GM04504 (cell line): ENCODE data around the gene FRMD3.

ENCODE experiments used
- DNase-seq: peaks from one replicate; pipeline ENCODE4 v3.0.0-alpha.2; 2012; ENCODE audit warnings: low read depth

The FRMD3 gene

DNA sequence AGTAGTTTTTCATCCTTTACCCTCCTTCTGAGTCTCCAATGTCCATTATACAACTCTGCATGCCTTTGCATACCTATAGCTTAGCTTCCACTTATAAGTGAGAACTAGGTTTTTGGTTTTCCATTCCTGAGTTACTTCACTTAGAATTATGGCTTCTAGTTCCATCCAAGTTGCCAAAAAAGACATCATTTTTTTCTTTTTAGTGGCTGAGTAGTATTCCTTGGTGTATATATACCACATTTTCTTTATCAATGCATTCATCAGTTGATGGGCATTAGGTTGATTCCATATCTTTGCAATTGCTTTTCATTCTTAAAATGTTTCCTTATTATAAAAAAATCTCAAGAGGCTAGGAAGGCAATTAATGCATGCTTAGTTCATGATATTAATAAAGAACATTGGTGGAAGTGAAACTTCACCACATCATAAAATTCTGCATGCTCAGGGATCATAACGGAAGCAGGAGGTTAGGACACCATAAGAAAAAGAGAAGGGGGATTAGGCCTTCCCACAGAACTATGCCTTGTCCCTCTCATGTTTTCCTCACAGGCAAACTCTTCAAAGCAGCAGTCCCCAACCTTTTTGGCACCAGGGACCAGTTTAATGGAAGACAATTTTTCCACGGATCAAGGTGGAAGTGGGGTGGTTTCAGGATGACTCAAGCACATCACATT is 105.2 kb downstream of the FRMD3 start:
- DNase-seq, result no peak

DNA sequence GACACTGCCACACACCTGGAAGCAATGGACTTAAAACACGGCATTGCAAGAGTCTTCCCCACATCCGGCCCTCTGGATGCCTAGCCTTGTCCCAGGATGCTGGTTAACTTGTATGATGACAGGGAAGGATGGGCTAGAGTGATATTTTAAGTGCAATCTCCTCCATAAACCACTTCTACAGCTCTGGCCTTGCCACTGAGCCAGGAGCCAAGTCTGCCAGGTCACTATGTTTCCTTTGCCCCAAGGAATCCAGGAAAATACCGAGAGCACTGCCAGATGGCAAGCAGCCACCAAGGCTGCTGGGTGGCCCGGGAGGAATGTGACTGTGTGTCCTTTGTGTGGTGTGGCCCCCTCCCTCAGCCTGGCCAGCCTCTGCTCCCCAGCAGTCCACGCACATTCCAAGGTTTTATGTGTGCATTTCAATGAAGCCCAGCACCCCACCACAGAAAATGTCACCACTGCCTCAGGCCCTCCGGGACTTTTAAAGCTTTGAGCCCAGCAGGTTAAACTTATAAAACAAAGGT is 106.0 kb downstream of the FRMD3 start:
- peak; percentile 66 for DNase-seq

- DNase-seq, result no peak
Observed at GRCh38 chr9:83431101-83432060, 106.8 kb downstream of the FRMD3 start.

DNA sequence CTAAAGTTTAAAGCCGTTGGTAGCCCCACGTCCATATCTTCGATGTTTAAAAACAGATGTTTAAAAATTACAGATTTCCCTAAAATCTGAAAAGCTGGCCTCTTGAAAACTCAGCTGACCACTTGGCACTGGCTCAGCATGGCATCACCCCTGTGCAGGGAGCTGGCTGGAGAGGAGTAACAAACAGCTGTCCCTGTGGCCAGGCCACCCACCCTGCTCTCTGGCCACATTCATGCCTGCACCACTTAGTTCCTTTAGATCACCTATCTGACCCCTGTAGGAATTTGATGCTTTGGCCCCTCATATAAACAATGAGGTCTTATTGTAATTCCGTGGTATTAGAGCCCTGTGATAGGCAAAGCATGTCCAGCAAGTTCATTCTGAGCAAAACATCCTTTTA is 107.5 kb downstream of the FRMD3 start:
- DNase-seq, result no peak

- DNase-seq, result no peak
Observed at GRCh38 chr9:83429229-83429628, 109.0 kb downstream of the FRMD3 start.

DNA sequence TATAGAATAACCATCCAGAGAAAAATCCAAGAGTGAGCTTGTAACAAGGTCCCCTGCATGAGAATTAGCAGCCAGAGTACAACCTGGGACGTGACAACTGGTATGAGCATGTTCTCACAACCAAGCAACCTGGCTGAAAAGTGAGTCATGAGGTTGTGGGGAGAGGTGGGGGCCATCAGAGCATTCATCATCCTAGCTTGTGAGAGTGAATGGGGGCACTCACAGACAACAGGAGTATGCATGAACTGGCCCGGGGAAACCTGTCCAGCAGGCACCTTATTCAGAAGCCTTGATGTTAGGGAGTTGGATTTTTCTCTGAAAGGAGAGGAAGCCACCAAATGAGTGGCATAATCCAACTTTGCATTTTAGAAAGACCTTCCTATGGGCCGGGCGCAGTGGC is 113.0 kb downstream of the FRMD3 start:
- DNase-seq, result no peak

GRCh38 chr9:83424831-83425230 is 113.4 kb downstream of the FRMD3 start:
- DNase-seq, result no peak

DNA sequence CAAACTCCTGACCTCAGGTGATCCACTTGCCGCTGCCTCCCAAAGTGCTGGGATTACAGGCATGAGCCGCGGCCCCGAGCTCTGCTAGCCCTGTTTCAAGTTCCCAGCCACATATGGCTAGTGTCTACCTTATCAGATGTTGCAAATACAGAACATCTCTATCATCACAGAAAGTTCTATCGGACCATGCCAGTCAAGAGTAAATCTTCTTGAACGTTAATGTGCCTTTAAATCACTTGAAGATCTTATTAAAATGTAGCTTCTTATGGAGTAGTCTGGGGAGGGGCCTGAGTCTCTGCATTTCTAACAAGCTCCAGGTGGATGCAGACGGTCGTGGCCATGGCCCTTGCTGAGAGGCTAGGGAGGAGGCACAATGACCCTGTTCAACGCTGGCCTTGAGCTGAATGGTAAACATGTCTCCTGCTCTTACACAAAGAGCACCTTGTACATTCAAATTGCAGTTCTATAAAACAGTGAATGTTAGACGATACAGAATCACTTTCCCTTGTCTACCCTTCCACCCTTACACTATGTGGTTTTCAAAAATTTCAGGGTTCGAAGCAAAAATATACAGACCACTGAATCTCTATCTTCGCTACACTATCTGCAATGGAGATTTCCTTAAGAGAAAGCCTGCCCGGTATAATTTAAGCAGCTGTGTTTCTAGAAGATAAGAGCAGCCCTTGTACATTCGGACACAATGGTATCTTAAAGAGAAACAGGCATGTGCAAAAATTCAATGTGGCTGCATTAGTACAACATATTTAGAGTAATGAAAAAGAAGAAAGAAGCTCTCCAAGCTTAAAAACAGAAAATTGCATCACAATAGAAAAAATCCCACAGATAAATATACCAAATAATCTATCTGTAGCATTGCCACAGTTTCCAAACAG is 114.1 kb downstream of the FRMD3 start:
- no peak for DNase-seq

- no peak for DNase-seq
Observed at GRCh38 chr9:83422527-83422926, 115.7 kb downstream of the FRMD3 start.

DNA sequence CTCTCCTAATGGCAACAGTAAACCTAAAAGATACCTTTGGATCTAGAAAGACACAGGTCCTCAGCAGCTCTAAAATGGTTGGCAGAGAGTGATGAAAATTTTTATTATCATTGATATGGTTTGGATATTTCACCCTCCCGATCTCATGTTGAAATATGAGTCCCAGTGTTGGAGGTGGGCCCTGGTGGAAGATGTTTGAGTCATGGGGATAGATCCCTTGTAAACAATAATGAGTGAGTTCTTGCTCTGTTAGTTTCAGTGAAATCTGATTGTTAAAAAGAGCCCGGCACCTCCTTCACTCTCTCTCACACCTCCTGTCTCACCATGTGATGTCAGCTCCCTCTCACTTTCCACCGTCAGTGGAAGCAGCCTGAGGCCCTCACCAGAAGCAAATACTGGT is 117.7 kb downstream of the FRMD3 start:
- DNase-seq, result no peak

- DNase-seq, result no peak
Observed at GRCh38 chr9:83419961-83420360, 118.2 kb downstream of the FRMD3 start.

- DNase-seq, result no peak
Observed at GRCh38 chr9:83418283-83418682, 119.9 kb downstream of the FRMD3 start.

DNA sequence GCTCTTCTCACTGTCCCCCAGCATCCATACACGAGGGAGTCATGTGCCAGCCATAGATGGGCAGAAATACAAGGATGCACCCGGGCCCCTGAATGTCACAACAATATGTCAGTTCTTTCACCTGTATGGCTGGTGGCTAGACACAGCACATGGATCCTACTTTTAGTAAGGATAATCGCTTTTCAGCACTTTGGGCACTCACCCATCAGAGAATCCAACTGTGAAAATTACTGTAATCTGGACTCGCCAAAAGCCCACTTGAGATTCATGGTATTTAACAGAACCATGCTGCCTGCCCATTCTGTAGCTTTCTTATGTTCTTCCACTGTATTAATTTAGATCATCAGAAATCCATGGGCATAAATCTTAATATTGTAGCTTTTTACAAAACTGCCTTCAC is 124.8 kb downstream of the FRMD3 start:
- DNase-seq, result no peak

DNA sequence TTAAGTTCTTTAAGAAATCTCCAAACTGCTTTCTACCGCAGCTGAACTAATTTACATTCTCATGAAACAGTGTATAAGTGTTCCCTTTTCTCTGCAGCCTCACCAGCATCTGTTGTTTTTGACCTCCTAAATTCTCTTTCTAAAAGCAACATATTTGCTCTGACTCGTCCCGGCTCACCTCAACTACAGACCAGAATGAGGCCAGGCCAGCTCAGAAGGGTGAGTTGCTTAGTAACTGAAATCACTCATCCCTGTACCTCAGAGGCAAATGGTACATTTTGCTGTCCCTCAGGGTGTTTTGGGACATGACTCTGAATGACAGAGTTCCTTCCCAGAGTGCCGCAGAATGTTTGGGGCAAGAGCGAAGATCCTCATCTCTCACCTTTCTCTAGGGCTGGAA is 127.5 kb downstream of the FRMD3 start:
- no peak for DNase-seq

DNA sequence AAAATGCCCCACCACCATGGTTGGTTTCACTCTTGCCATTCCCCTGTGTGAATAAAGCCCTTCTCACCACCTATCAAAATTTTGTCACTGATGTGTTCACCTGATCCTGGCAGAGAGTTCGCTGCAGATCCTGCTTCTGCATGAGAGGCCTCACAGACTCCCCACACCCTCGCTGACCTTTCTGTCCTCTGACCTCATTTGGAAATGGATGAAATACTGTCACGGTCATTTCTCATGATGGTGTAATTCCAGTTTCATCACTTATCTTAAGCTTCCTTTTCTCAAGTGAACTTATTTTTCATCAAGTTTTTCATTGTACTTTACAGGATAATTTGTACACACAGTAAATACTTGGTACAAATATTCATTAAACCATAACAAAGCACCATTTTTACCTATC is 131.3 kb downstream of the FRMD3 start:
- no peak for DNase-seq

DNA sequence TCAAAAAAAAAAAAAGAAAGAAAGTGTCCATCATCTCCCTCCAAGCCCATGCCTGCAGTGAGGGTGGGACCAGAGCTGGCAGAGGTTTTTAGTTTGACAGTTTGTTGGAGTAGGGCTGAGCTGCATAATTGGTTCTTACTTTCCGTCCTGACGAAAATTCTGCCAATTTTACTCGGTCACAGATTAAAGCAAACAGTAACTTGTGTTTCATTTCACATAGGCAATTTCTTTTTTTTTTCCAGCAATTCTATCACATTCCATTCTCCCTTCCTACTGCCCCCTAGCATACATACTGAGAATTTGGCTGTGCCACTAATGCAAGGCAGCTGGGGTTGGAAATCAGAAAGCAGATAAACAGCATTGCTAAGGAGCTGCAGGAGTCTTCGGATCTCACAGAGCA is 132.4 kb downstream of the FRMD3 start:
- DNase-seq, result no peak

DNA sequence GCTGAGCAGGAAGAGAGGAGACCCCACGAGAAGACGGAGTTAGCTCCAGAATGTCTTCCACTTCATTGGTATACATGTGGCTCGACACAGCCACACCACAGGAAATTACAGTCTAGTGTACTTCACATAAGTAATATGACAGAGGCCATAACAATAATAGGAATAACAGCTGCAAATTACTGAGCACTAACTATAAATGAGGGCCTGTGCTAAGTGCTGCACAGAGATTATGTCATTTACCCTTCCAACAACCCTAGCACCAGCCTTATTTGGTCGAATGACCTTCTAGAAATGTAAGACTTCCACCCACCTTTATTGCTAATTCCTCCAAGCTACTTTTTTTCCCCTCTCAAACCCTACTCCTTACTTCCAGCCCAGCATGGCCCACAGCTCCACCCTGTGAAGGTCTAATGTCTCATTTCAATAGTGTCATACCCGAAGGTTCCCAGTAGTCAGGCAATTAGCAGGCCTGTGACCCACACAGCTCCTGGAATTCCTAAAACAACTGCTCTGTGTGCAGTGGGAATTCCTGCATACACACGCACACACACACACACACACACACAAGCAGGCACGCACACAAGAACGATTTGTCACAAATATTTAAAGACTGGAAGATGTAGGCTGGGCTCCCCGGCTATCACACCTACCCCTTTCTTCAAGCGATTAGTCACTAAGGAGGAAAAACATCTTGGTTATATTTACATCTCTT is 134.5 kb downstream of the FRMD3 start:
- DNase-seq, result no peak

DNA sequence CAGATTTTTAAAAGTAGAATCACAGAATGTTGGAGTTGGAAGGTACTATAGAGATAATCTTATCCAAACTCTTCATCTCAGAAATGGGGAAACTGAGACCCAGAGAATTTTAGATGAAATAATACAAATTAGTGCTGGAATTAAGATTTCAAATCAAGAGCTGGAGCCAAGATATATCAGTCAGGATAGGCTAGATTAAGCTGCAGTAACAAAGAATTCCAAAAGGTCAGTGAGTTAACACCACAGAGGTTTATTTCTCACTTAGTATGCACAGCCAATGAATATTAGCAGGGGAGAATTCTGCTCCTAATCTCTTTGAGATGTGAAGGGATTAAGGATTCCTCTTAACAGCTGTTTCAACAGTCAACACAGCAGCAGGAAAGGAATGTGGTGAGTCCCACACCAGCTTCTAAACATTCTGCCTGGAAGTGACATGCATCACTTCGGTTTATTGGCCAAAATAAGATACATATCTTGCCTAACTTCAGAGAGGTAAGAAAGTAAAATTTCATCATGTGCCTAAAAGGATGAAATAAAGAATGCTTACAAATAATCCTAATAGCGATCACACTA is 136.8 kb downstream of the FRMD3 start:
- no peak for DNase-seq

- DNase-seq, result no peak
Observed at GRCh38 chr9:83396813-83397212, 141.4 kb downstream of the FRMD3 start.

GRCh38 chr9:83396342-83396741 is 141.9 kb downstream of the FRMD3 start:
- no peak for DNase-seq

- no peak for DNase-seq
Observed at GRCh38 chr9:83392228-83392627, 146.0 kb downstream of the FRMD3 start.
